Keratinocyte (primary cell): ENCODE results near the gene RIMKLA. TPM values are rescaled to one million over a fixed set of nuclear protein-coding genes. Genes with fewer than 3 reads are reported as not detected.

Experiments
- DNase-seq: peaks from one replicate; pipeline ENCODE4 v3.0.0-alpha.2; 2011; ENCODE audit warnings: low read depth, missing footprints, low spot score
- FAIRE-seq: peaks from 2 replicates; lab custom pipeline; 2011; peaks lifted over from hg19 to GRCh38; lab: Jason Lieb, UNC
- H2AFZ ChIP-seq: 2 replicates; pipeline ENCODE4 v1.6.0; 2012; ENCODE audit warnings: low read length, control low read depth, inconsistent platforms; ENCODE audit not compliant: control insufficient read depth
- H3K27ac ChIP-seq: 2 replicates; pipeline ENCODE4 v1.5.1; 2011; ENCODE audit warnings: low read length; ENCODE audit not compliant: control insufficient read depth, insufficient read depth
- H3K27me3 ChIP-seq: 3 replicates; pipeline ENCODE4 v1.6.0; 2011; ENCODE audit warnings: low read length; ENCODE audit not compliant: control insufficient read depth, insufficient read depth; ENCODE audit errors: extremely low read depth
- H3K36me3 ChIP-seq, 2 experiments: 2 replicates in 1 of 2; 3 replicates in 1 of 2; pipeline ENCODE4 v1.5.1; 2011; ENCODE audit warnings: low read length in 2 of 2, mild to moderate bottlenecking in 1 of 2; ENCODE audit not compliant: control insufficient read depth in 2 of 2, insufficient read depth in 2 of 2; ENCODE audit errors: extremely low read depth in 1 of 2
- H3K4me1 ChIP-seq: 3 replicates; pipeline ENCODE4 v1.5.1; 2011; ENCODE audit warnings: low read length; ENCODE audit not compliant: control insufficient read depth, insufficient read depth; ENCODE audit errors: extremely low read depth
- H3K4me2 ChIP-seq: 3 replicates; pipeline ENCODE4 v1.6.0; 2011; ENCODE audit warnings: low read depth, low read length; ENCODE audit not compliant: control insufficient read depth, insufficient read depth; ENCODE audit errors: extremely low read depth
- H3K4me3 ChIP-seq, 3 experiments: fragments of 200-600 bp in 1 of 3; sonication (generic) in 1 of 3; 2 replicates in 2 of 3; 3 replicates in 1 of 3; pipeline ENCODE4 v1.5.1; 2011 to 2016; ENCODE audit warnings: low read length in 3 of 3, mild to moderate bottlenecking in 3 of 3, control low read depth in 2 of 3, inconsistent platforms in 1 of 3, low read depth in 1 of 3, mixed read lengths in 1 of 3, mixed run types in 1 of 3, moderate library complexity in 1 of 3; ENCODE audit not compliant: control insufficient read depth in 2 of 3, insufficient read depth in 2 of 3; ENCODE audit errors: extremely low read depth in 1 of 3
- H3K79me2 ChIP-seq: 2 replicates; pipeline ENCODE4 v1.6.0; 2012; ENCODE audit warnings: low read length; ENCODE audit not compliant: control insufficient read depth, insufficient read depth
- H3K9ac ChIP-seq: 3 replicates; pipeline ENCODE4 v1.6.0; 2011; ENCODE audit warnings: low read length; ENCODE audit not compliant: control insufficient read depth, insufficient read depth; ENCODE audit errors: extremely low read depth
- H3K9me1 ChIP-seq: 3 replicates; pipeline ENCODE4 v1.6.0; 2011; ENCODE audit warnings: low read length; ENCODE audit not compliant: control insufficient read depth, insufficient read depth; ENCODE audit errors: extremely low read depth
- H3K9me3 ChIP-seq: 2 replicates; pipeline ENCODE4 v1.5.1; 2012; ENCODE audit warnings: low read depth, low read length; ENCODE audit not compliant: control insufficient read depth
- H4K20me1 ChIP-seq: 3 replicates; pipeline ENCODE4 v1.6.0; 2011; ENCODE audit warnings: low read length; ENCODE audit not compliant: control insufficient read depth, insufficient read depth; ENCODE audit errors: extremely low read depth
- EZH2 ChIP-seq: IDR thresholded peaks from one replicate; pipeline ENCODE4 v1.6.1; 2012; ENCODE audit warnings: inconsistent platforms, mild to moderate bottlenecking, low read length, moderate library complexity
- dilution Hi-C: fragments of 300-500 bp; cut with MboI; formaldehyde crosslinking; loops from one replicate; pipeline ENCODE4 v1.7.0; 2020; ENCODE audit warnings: low sequenced_read_pairs; ENCODE audit not compliant: extremely low pct_ligation_motif_present
- polyA plus RNA-seq, 5 experiments: library from polyadenylated mRNA; depleted of rRNA in 3 of 5; stranded (reverse) in 3 of 5; stranded (forward) in 1 of 5; unstranded in 1 of 5; fragments of >200 nt; gene quantifications; 1 replicate in 1 of 5; 2 replicates in 3 of 5; 3 replicates in 1 of 5; pipeline versions ENCODE4 v1.2.1 to v1.2.3, GENCODE V29; 2011 to 2012; ENCODE audit warnings: missing spikeins in 2 of 5, low read depth in 1 of 5, low replicate concordance in 1 of 5
- TF ChIP-seq, protein P1 (sequence below), 3 experiments: IDR thresholded peaks in 1 of 3; conservative IDR thresholded peaks in 1 of 3; optimal IDR thresholded peaks in 1 of 3; 2 replicates in 2 of 3; 3 replicates in 1 of 3; pipeline versions ENCODE3 to v1.5.1; 2011; ENCODE audit warnings: low read length in 3 of 3, mild to moderate bottlenecking in 3 of 3, moderate library complexity in 2 of 3, control low read depth in 1 of 3, inconsistent platforms in 1 of 3; ENCODE audit not compliant: insufficient read depth in 2 of 3; ENCODE audit errors: extremely low read depth in 1 of 3

RIMKLA gene
- polyA plus RNA-seq, 1 donor (not counting 4 experiments of a cell fraction or from before 2014, with no cell fraction given) = not detected

DNA sequence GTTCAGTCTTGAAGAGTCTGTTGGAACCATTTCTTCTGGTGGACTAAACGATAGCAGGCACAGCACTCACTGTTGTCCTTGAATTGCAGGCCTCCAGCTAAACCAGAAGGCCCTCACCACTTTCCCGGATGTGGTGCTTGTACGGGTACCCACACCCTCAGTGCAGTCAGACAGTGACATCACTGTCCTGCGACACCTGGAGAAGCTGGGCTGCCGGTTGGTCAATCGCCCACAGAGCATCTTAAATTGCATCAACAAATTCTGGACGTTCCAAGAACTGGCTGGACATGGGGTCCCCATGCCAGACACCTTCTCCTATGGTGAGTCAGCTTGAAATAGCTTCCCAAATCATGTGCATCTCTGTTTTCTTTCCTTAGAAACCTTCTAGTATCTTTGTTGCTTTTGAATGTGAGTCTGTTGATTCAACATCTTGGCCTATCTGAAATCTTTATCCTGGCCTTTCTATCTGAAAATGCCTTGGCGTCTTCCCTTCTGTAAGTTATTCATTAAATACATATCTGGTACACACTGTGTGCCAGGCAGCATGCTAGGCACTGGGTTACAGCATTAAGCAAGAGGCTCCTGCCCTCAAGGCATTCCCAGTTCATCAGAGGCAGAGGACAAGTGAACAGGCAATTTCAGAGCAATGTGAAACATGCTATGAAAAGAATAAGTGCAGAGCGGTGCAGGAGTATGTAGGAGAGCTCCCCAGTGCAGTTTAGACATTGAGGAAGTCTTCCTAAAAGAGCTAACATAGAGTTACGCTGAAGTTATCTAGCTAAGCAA lies 18.9 kb downstream of the RIMKLA start:
- Histone ChIP-seq H3K36me3 (no peaks in the 10 kb centered on the region), H3K27me3 (peaks cover 2% of the 10 kb centered on the region), H3K9ac (no peak overlapping the region), H3K4me2 (no peak overlapping the region), H3K79me2 (no peaks in the 10 kb centered on the region), H2AFZ (no peak overlapping the region), H3K9me1 (no peaks in the 10 kb centered on the region), H3K4me3 (no peak overlapping the region), H4K20me1 (no peaks in the 10 kb centered on the region), H3K4me1 (no peaks in the 10 kb centered on the region), H3K27ac (no peak overlapping the region), H3K9me3 (no peaks in the 10 kb centered on the region)
- FAIRE-seq (no peak), DNase-seq (no peak)
- TF ChIP-seq, protein P1, sequence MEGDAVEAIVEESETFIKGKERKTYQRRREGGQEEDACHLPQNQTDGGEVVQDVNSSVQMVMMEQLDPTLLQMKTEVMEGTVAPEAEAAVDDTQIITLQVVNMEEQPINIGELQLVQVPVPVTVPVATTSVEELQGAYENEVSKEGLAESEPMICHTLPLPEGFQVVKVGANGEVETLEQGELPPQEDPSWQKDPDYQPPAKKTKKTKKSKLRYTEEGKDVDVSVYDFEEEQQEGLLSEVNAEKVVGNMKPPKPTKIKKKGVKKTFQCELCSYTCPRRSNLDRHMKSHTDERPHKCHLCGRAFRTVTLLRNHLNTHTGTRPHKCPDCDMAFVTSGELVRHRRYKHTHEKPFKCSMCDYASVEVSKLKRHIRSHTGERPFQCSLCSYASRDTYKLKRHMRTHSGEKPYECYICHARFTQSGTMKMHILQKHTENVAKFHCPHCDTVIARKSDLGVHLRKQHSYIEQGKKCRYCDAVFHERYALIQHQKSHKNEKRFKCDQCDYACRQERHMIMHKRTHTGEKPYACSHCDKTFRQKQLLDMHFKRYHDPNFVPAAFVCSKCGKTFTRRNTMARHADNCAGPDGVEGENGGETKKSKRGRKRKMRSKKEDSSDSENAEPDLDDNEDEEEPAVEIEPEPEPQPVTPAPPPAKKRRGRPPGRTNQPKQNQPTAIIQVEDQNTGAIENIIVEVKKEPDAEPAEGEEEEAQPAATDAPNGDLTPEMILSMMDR (optimal IDR thresholded peaks at IDR 0.05 in 1 of 3, IDR thresholded peaks at IDR 0.05 in 1 of 3, conservative IDR thresholded peaks at IDR 0.05 in 1 of 3; ENCODE audit: extremely low read depth in 1 of 3, insufficient read depth in 2 of 3, low read length in 3 of 3) = no peak
- TF ChIP-seq EZH2 = no peak
- dilution Hi-C loops = no loop called here

GRCh38 chr1:42403880-42404400 lies 23.3 kb downstream of the RIMKLA start:
- peaks cover 3% of the 10 kb centered on the region for H3K27me3 ChIP-seq
- dilution Hi-C loops = no loop called here
- H3K27ac ChIP-seq = no peak overlapping the region
- no peak for DNase-seq
- no peaks in the 10 kb centered on the region for H3K9me1 ChIP-seq
- H3K36me3 ChIP-seq = no peaks in the 10 kb centered on the region
- no peaks in the 10 kb centered on the region for H3K9me3 ChIP-seq
- H4K20me1 ChIP-seq = no peaks in the 10 kb centered on the region
- TF ChIP-seq, protein P1 (optimal IDR thresholded peaks at IDR 0.05 in 1 of 3, IDR thresholded peaks at IDR 0.05 in 1 of 3, conservative IDR thresholded peaks at IDR 0.05 in 1 of 3; ENCODE audit: extremely low read depth in 1 of 3, insufficient read depth in 2 of 3, low read length in 3 of 3) = peak in 1 of 3 experiments; percentile 10
- no peak for TF ChIP-seq EZH2
- no peaks in the 10 kb centered on the region for H3K79me2 ChIP-seq
- no peak overlapping the region for H3K4me3 ChIP-seq
- H3K9ac ChIP-seq = no peak overlapping the region
- no peaks in the 10 kb centered on the region for H3K4me1 ChIP-seq
- no peak for FAIRE-seq
- no peak overlapping the region for H2AFZ ChIP-seq
- H3K4me2 ChIP-seq = no peak overlapping the region
